ENCODE measurements around the gene SNRPA. TPM values are rescaled to one million over a fixed set of nuclear protein-coding genes. Genes with fewer than 3 reads are reported as not detected.

Gene SNRPA
- total RNA-seq, 1 experiment from 2014 or later: 147 TPM

DNA sequence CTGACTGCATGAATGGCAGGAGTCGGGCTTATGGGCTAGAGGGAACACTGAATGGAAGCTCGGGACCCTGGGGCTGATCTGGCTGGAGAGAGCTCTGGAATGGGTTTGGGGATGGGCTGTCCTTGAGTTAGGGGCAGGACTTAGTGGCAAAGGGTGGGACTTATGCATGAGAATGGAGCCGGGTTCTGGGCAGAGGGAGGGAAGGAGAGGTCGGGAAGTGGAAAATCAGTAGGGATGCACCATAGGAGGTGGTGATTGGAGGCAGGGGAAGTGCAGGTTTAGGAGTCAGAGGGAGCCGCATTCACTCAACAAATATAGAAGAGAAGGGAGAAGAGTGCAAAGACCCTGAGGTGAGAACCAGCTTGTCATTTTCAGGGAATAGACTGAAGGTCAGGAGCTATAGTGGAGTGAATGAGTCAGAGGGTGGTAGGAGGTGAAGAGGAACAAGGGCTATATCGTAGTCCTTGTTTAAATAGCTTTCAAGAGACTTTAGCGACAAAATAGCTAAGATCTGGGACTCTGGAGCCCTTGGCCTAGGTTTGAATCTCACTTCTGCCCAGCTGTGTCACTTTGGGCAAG lies 27.8 kb downstream of the SNRPA start:
- H3K27me3 ChIP-seq (ENCODE audit: insufficient read depth, low read depth): no peaks in the 10 kb centered on the region
- peaks cover 29% of the 10 kb centered on the region for H3F3A ChIP-seq (ENCODE audit: insufficient read depth, low read depth)
- H3K27ac ChIP-seq: peak overlapping the region; percentile 95
- peak overlapping the region; percentile 91 for H3K4me2 ChIP-seq
- H4K20me1 ChIP-seq (ENCODE audit: insufficient read depth): no peaks in the 10 kb centered on the region; the same call in 1 of the 2 replicates
- no peaks in the 10 kb centered on the region for H3K9me2 ChIP-seq (ENCODE audit: insufficient read depth)
- peak overlapping the region; percentile 64 for H3K4me3 ChIP-seq
- peak in 1 of 2 experiments; percentile 50 for DNase-seq
- H3K9me3 ChIP-seq (ENCODE audit: insufficient read depth, low read depth): no peaks in the 10 kb centered on the region
- ChIA-PET CTCF (interaction anchor here (0.8 to 2.7 kb wide), 3 partner anchors 20 to 366 kb away, joined by 3 to 11 read pairs (median 3); partner anchors contain the start of gene EGLN2), POLR2A (ENCODE audit: unreplicated experiment) (interaction anchor here (0.7 to 2.6 kb wide), 8 partner anchors 20 to 485 kb away, joined by 4 to 22 read pairs (median 6); partner anchors contain the start of genes ACTMAP, AXL, BLVRB and COQ8B)
- H3K36me3 ChIP-seq (ENCODE audit: low read depth): no peaks in the 10 kb centered on the region
- no peaks in the 10 kb centered on the region for H3K79me2 ChIP-seq (ENCODE audit: low read depth)
- peaks cover 13% of the 10 kb centered on the region for H3K4me1 ChIP-seq (replicated peaks; ENCODE audit: insufficient read depth)
- intact Hi-C loops (cut with micrococcal nuclease; ENCODE audit: unreplicated experiment): loop anchor here (1.0 kb wide), 1 partner anchor 20 kb away; no protein-coding TSS in a partner anchor
- TF ChIP-seq, protein P1, sequence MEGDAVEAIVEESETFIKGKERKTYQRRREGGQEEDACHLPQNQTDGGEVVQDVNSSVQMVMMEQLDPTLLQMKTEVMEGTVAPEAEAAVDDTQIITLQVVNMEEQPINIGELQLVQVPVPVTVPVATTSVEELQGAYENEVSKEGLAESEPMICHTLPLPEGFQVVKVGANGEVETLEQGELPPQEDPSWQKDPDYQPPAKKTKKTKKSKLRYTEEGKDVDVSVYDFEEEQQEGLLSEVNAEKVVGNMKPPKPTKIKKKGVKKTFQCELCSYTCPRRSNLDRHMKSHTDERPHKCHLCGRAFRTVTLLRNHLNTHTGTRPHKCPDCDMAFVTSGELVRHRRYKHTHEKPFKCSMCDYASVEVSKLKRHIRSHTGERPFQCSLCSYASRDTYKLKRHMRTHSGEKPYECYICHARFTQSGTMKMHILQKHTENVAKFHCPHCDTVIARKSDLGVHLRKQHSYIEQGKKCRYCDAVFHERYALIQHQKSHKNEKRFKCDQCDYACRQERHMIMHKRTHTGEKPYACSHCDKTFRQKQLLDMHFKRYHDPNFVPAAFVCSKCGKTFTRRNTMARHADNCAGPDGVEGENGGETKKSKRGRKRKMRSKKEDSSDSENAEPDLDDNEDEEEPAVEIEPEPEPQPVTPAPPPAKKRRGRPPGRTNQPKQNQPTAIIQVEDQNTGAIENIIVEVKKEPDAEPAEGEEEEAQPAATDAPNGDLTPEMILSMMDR (conservative IDR thresholded peaks at IDR 0.05): no peak
- no peak for TF ChIP-seq EZH2 (IDR thresholded peaks at IDR 0.05; ENCODE audit: low read depth)
- peak overlapping the region; percentile 66; the same call in 1 of the 2 replicates for H2AFZ ChIP-seq
- BruUV-seq (replicated peaks): no TSS peak

- intact Hi-C loops (cut with micrococcal nuclease; ENCODE audit: unreplicated experiment): no loop called here
- ChIA-PET POLR2A (ENCODE audit: unreplicated experiment) (interaction anchor here (0.6 kb wide), 1 partner anchor 61 kb away, joined by 35 read pairs; no protein-coding TSS in a partner anchor), CTCF (no interaction called here)
- Histone ChIP-seq H3K27me3 (ENCODE audit: insufficient read depth, low read depth) (no peaks in the 10 kb centered on the region), H2AFZ (no peak overlapping the region), H3F3A (ENCODE audit: insufficient read depth, low read depth) (peaks cover 29% of the 10 kb centered on the region), H3K4me1 (replicated peaks; ENCODE audit: insufficient read depth) (peaks cover 13% of the 10 kb centered on the region), H3K4me3 (no peak overlapping the region), H3K9me3 (ENCODE audit: insufficient read depth, low read depth) (no peaks in the 10 kb centered on the region), H3K4me2 (no peak overlapping the region), H3K9me2 (ENCODE audit: insufficient read depth) (no peaks in the 10 kb centered on the region), H3K79me2 (ENCODE audit: low read depth) (no peaks in the 10 kb centered on the region), H3K27ac (no peak overlapping the region), H3K36me3 (ENCODE audit: low read depth) (no peaks in the 10 kb centered on the region), H4K20me1 (ENCODE audit: insufficient read depth) (no peaks in the 10 kb centered on the region; the same call in 1 of the 2 replicates)
- BruUV-seq (replicated peaks): no TSS peak
- DNase-seq: no peak
- TF ChIP-seq, protein P1 (conservative IDR thresholded peaks at IDR 0.05): no peak
- TF ChIP-seq EZH2 (IDR thresholded peaks at IDR 0.05; ENCODE audit: low read depth): no peak
These were observed 29.6 kb downstream of the SNRPA start for GRCh38 chr19:40780582-40780981.

GRCh38 chr19:40781140-40781539 lies 30.1 kb downstream of the SNRPA start:
- intact Hi-C loops (cut with micrococcal nuclease; ENCODE audit: unreplicated experiment): no loop called here
- no peaks in the 10 kb centered on the region for H3K27me3 ChIP-seq (ENCODE audit: insufficient read depth, low read depth)
- no peaks in the 10 kb centered on the region for H3K36me3 ChIP-seq (ENCODE audit: low read depth)
- no peaks in the 10 kb centered on the region for H3K9me2 ChIP-seq (ENCODE audit: insufficient read depth)
- ChIA-PET POLR2A (ENCODE audit: unreplicated experiment) (no interaction called here), CTCF (no interaction called here)
- H3F3A ChIP-seq (ENCODE audit: insufficient read depth, low read depth): peaks cover 27% of the 10 kb centered on the region
- peaks cover 13% of the 10 kb centered on the region for H3K4me1 ChIP-seq (replicated peaks; ENCODE audit: insufficient read depth)
- H3K79me2 ChIP-seq (ENCODE audit: low read depth): no peaks in the 10 kb centered on the region
- no peak overlapping the region for H3K27ac ChIP-seq
- H4K20me1 ChIP-seq (ENCODE audit: insufficient read depth): no peaks in the 10 kb centered on the region; the same call in 1 of the 2 replicates
- no peak overlapping the region for H3K4me3 ChIP-seq
- H2AFZ ChIP-seq: no peak overlapping the region
- H3K9me3 ChIP-seq (ENCODE audit: insufficient read depth, low read depth): no peaks in the 10 kb centered on the region
- BruUV-seq (replicated peaks): no TSS peak
- no peak for DNase-seq
- TF ChIP-seq, protein P1 (conservative IDR thresholded peaks at IDR 0.05): no peak
- TF ChIP-seq EZH2 (IDR thresholded peaks at IDR 0.05; ENCODE audit: low read depth): no peak
- no peak overlapping the region for H3K4me2 ChIP-seq
